Mesodermal cell (in vitro differentiated cells): Measurements from ENCODE around the gene AGBL4.

Experiments used
- H3K27ac ChIP-seq: 2 replicates; pipeline ENCODE4 v1.7.0; 2013; ENCODE audit warnings: mild to moderate bottlenecking, low read depth, low read length, moderate library complexity; ENCODE audit not compliant: severe bottlenecking
- H3K36me3 ChIP-seq: 2 replicates; pipeline ENCODE4 v1.7.1; 2013; ENCODE audit warnings: mild to moderate bottlenecking, low read length, moderate library complexity; ENCODE audit not compliant: control insufficient read depth, insufficient read depth
- H3K4me1 ChIP-seq: one replicate; pipeline ENCODE4 v1.7.1; 2013; ENCODE audit warnings: mild to moderate bottlenecking, low read length; ENCODE audit not compliant: insufficient read depth, control insufficient read depth, poor library complexity, severe bottlenecking
- H3K4me3 ChIP-seq: 2 replicates; pipeline ENCODE4 v1.7.0; 2013; ENCODE audit warnings: low read length, control low read depth, mild to moderate bottlenecking; ENCODE audit not compliant: insufficient read depth, poor library complexity, severe bottlenecking; ENCODE audit errors: extremely low read depth
- H3K9me3 ChIP-seq: 2 replicates; pipeline ENCODE4 v1.7.1; 2013; ENCODE audit warnings: mild to moderate bottlenecking, low read length, moderate library complexity; ENCODE audit not compliant: control insufficient read depth
- WGBS, 2 experiments: methylation state at CpG; one replicate each; pipeline ENCODE4 v1.1.5; 2013; ENCODE audit warnings: missing lambda C conversion rate in 2 of 2; ENCODE audit not compliant: insufficient coverage in 2 of 2; 5-methylcytosine and 5-hydroxymethylcytosine counted together

AGBL4 gene

GRCh38 chr1:48776393-48777218 lies 1247.1 kb downstream of the AGBL4 start, which contains the start of gene BEND5:
TSS of gene BEND5 (minus strand) at chr1:48776891. CDS start at chr1:48776831, 60 bp downstream.
- 1 to 2% methylated on average over 20 to 37 of the region's 73 CpGs for WGBS, 2 experiments
- no peaks in the 10 kb centered on the region for H3K4me1 ChIP-seq
- H3K27ac ChIP-seq: peak within 1 kb of the TSS; percentile 24
- no peaks in the 10 kb centered on the region for H3K36me3 ChIP-seq
- no peaks in the 10 kb centered on the region for H3K9me3 ChIP-seq
- peak within 1 kb of the TSS; percentile 70 for H3K4me3 ChIP-seq

- H3K9me3 ChIP-seq: no peaks in the 10 kb centered on the region
- WGBS, 2 experiments: 6 to 12% methylated on average over 6 to 7 of the region's 7 CpGs
- no peak overlapping the region for H3K27ac ChIP-seq
- no peaks in the 10 kb centered on the region for H3K36me3 ChIP-seq
- no peaks in the 10 kb centered on the region for H3K4me1 ChIP-seq
- H3K4me3 ChIP-seq: peak overlapping the region; percentile 70
Measured at GRCh38 chr1:48775831-48776392, 1247.8 kb downstream of the AGBL4 start.

- Histone ChIP-seq H3K4me1 (no peaks in the 10 kb centered on the region), H3K27ac (no peak overlapping the region), H3K9me3 (no peaks in the 10 kb centered on the region), H3K4me3 (no peak overlapping the region), H3K36me3 (no peaks in the 10 kb centered on the region)
- no CpG with 5 or more reads among the region's 1 CpG for WGBS, 2 experiments
Measured at GRCh38 chr1:48773133-48773532, 1250.6 kb downstream of the AGBL4 start.

- no peaks in the 10 kb centered on the region for H3K4me1 ChIP-seq
- 60 to 100% methylated on average over 1 of the region's 2 CpGs for WGBS, 2 experiments
- no peaks in the 10 kb centered on the region for H3K9me3 ChIP-seq
- H3K4me3 ChIP-seq: no peak overlapping the region
- H3K27ac ChIP-seq: no peak overlapping the region
- no peaks in the 10 kb centered on the region for H3K36me3 ChIP-seq
Measured at GRCh38 chr1:48772211-48772610, 1251.5 kb downstream of the AGBL4 start.

GRCh38 chr1:48771561-48771960 lies 1252.2 kb downstream of the AGBL4 start:
- no peak overlapping the region for H3K4me3 ChIP-seq
- H3K9me3 ChIP-seq: no peaks in the 10 kb centered on the region
- H3K27ac ChIP-seq: no peak overlapping the region
- WGBS, 2 experiments: 94 to 100% methylated on average over 2 of the region's 2 CpGs
- H3K36me3 ChIP-seq: no peaks in the 10 kb centered on the region
- H3K4me1 ChIP-seq: no peaks in the 10 kb centered on the region

GRCh38 chr1:48767975-48768510 lies 1255.7 kb downstream of the AGBL4 start:
- H3K36me3 ChIP-seq: no peaks in the 10 kb centered on the region
- no peak overlapping the region for H3K27ac ChIP-seq

GRCh38 chr1:48765335-48765734 lies 1258.4 kb downstream of the AGBL4 start:
- no peaks in the 10 kb centered on the region for H3K4me1 ChIP-seq
- no peaks in the 10 kb centered on the region for H3K36me3 ChIP-seq
- WGBS, 2 experiments: 100% methylated on average over 1 of the region's 1 CpG; no CpG with 5 or more reads in 1 of the 2 experiments

More at GRCh38 chr1:48767975-48768510, 1255.7 kb downstream of the AGBL4 start:
- Histone ChIP-seq H3K9me3 (no peaks in the 10 kb centered on the region), H3K4me3 (no peak overlapping the region), H3K4me1 (no peaks in the 10 kb centered on the region)

GRCh38 chr1:48761986-48762385 lies 1261.8 kb downstream of the AGBL4 start:
- WGBS, 2 experiments: 80 to 89% methylated on average over 2 to 3 of the region's 7 CpGs
- Histone ChIP-seq H3K27ac (no peak overlapping the region), H3K36me3 (peaks cover 13% of the 10 kb centered on the region), H3K4me3 (no peak overlapping the region), H3K9me3 (no peaks in the 10 kb centered on the region), H3K4me1 (no peaks in the 10 kb centered on the region)

More at GRCh38 chr1:48765335-48765734, 1258.4 kb downstream of the AGBL4 start:
- H3K9me3 ChIP-seq: no peaks in the 10 kb centered on the region
- no peak overlapping the region for H3K27ac ChIP-seq
- no peak overlapping the region for H3K4me3 ChIP-seq

GRCh38 chr1:48761411-48761810 lies 1262.3 kb downstream of the AGBL4 start:
- H3K27ac ChIP-seq: no peak overlapping the region
- H3K36me3 ChIP-seq: peaks cover 13% of the 10 kb centered on the region
- no peaks in the 10 kb centered on the region for H3K4me1 ChIP-seq
- H3K4me3 ChIP-seq: no peak overlapping the region
- no peaks in the 10 kb centered on the region for H3K9me3 ChIP-seq

GRCh38 chr1:48760857-48761256 lies 1262.9 kb downstream of the AGBL4 start:
- Histone ChIP-seq H3K9me3 (no peaks in the 10 kb centered on the region), H3K4me3 (no peak overlapping the region), H3K4me1 (no peaks in the 10 kb centered on the region), H3K36me3 (peaks cover 13% of the 10 kb centered on the region), H3K27ac (no peak overlapping the region)
- WGBS, 2 experiments: 90 to 96% methylated on average over 7 of the region's 7 CpGs

GRCh38 chr1:48758976-48759375 lies 1264.8 kb downstream of the AGBL4 start:
- 96% methylated on average over 14 to 18 of the region's 18 CpGs for WGBS, 2 experiments
- no peak overlapping the region for H3K27ac ChIP-seq
- no peak overlapping the region for H3K4me3 ChIP-seq
- H3K4me1 ChIP-seq: no peaks in the 10 kb centered on the region
- no peaks in the 10 kb centered on the region for H3K9me3 ChIP-seq
- H3K36me3 ChIP-seq: peaks cover 15% of the 10 kb centered on the region
